CD4-positive, alpha-beta memory T cell (primary cell): ENCODE data around the gene PDHX. TPM values are rescaled to one million over a fixed set of nuclear protein-coding genes. Genes with fewer than 3 reads are reported as not detected.
A peak's percentile ranks its signal among the peaks of the same experiment; 100 is the strongest.

Experiments
- CTCF ChIA-PET: fragments of 350-600 bp; sonication (Branson Sonifier 250); formaldehyde crosslinking; loops from one replicate; lab custom pipeline; 2021; ENCODE audit warnings: inconsistent platforms; ENCODE audit not compliant: partially characterized antibody; lab: Charles Lee
- POLR2A ChIA-PET: fragments of 350-600 bp; sonication (Branson Sonifier 250); formaldehyde crosslinking; loops from one replicate; lab custom pipeline; 2021; ENCODE audit not compliant: partially characterized antibody; lab: Charles Lee
- DNase-seq, 5 donors: peaks; one replicate each; pipeline versions ENCODE4 v3.0.0 to v3.0.0-alpha.2; 2020 to 2022; ENCODE audit warnings: mixed read lengths in 1 of 5
- H3K27ac ChIP-seq: one replicate; pipeline ENCODE4 v1.7.0; 2013; ENCODE audit warnings: low read depth, low read length
- H3K27me3 ChIP-seq: 2 replicates; pipeline ENCODE4 v1.7.0; 2013; ENCODE audit warnings: mild to moderate bottlenecking, low read length, moderate library complexity; ENCODE audit not compliant: insufficient read depth
- H3K36me3 ChIP-seq: 2 replicates; pipeline ENCODE4 v1.7.0; 2013; ENCODE audit warnings: mild to moderate bottlenecking, low read length, moderate library complexity; ENCODE audit not compliant: insufficient read depth
- H3K4me1 ChIP-seq: 2 replicates; pipeline ENCODE4 v1.7.0; 2013; ENCODE audit warnings: mild to moderate bottlenecking, low read length, moderate library complexity; ENCODE audit not compliant: insufficient read depth
- H3K4me3 ChIP-seq, 2 donors: one replicate each; pipeline ENCODE4 v1.7.0; 2013; ENCODE audit warnings: low read length in 2 of 2, mild to moderate bottlenecking in 1 of 2
- H3K9me3 ChIP-seq, 2 donors: one replicate each; pipeline ENCODE4 v1.7.0; 2013; ENCODE audit warnings: low read length in 2 of 2, control low read depth in 1 of 2; ENCODE audit not compliant: control insufficient read depth in 1 of 2
- H3K27ac Mint-ChIP-seq, 7 donors: one replicate each; pipeline ENCODE4 v1.8.0; 2020 to 2021; ENCODE audit warnings: mixed read lengths in 7 of 7, mild to moderate bottlenecking in 6 of 7, inconsistent platforms in 3 of 7, moderate library complexity in 3 of 7
- H3K27me3 Mint-ChIP-seq, 2 donors: one replicate each; pipeline ENCODE4 v1.8.0; 2020 to 2021; ENCODE audit warnings: mixed read lengths in 2 of 2
- H3K36me3 Mint-ChIP-seq, 2 donors: one replicate each; pipeline ENCODE4 v1.8.0; 2020 to 2021; ENCODE audit warnings: mixed read lengths in 2 of 2, inconsistent platforms in 1 of 2, mild to moderate bottlenecking in 1 of 2
- H3K4me1 Mint-ChIP-seq, 4 donors: one replicate each; pipeline ENCODE4 v1.8.0; 2020 to 2021; ENCODE audit warnings: mixed read lengths in 4 of 4, mild to moderate bottlenecking in 1 of 4
- H3K4me3 Mint-ChIP-seq, 8 donors: one replicate each; pipeline ENCODE4 v1.8.0; 2020 to 2021; ENCODE audit warnings: mixed read lengths in 8 of 8, mild to moderate bottlenecking in 7 of 8, moderate library complexity in 6 of 8, inconsistent platforms in 3 of 8
- H3K9me3 Mint-ChIP-seq, 8 donors: one replicate each; pipeline ENCODE4 v1.8.0; 2020 to 2021; ENCODE audit warnings: mixed read lengths in 8 of 8, mild to moderate bottlenecking in 5 of 8, inconsistent platforms in 3 of 8, moderate library complexity in 1 of 8
- intact Hi-C: fragments of 100-400 bp; cut with micrococcal nuclease; formaldehyde crosslinking; loops from one replicate; pipeline ENCODE4 v1.15.1; 2023
- polyA plus RNA-seq, 2 donors: library from polyadenylated mRNA; unstranded; fragments of 300-500 nt; fragmentation: Illumina TruSeq; gene quantifications; one replicate each; pipeline ENCODE4 v1.2.3, GENCODE V29; 2021
- total RNA-seq, 2 experiments: library from RNA; stranded (reverse); gene quantifications; one replicate each; pipeline ENCODE4 v1.2.3, GENCODE V29; 2021

The PDHX gene
- total and polyA plus RNA-seq, 4 experiments from 2014 or later, result 17.6 to 43.5 (median 29.8) TPM

GRCh38 chr11:34929794-34930763 is 13.7 kb downstream of the PDHX start:
- H3K27me3 ChIP-seq, result no peaks in the 10 kb centered on the region
- ChIA-PET CTCF (interaction anchor here (0.7 to 6.5 kb wide), 6 partner anchors 11 to 555 kb away, joined by 3 to 158 read pairs (median 4); no protein-coding TSS in a partner anchor), POLR2A (no interaction called here)
- no peak for DNase-seq
- no peaks in the 10 kb centered on the region for H3K4me1 ChIP-seq
- peaks cover 5% of the 10 kb centered on the region for H3K36me3 ChIP-seq
- intact Hi-C loops, result no loop called here
- Mint-ChIP-seq H3K9me3 (no peaks in the 10 kb centered on the region), H3K27me3 (no peaks in the 10 kb centered on the region), H3K27ac (peak overlapping the region in 5 of 7 donors; percentile 29 to 77 (median 43)), H3K4me3 (no peak overlapping the region), H3K36me3 (peaks cover 18 to 25% of the 10 kb centered on the region in 2 donors), H3K4me1 (peaks cover 4 to 21% (median 11%) of the 10 kb centered on the region in 4 donors)
- H3K27ac ChIP-seq, result no peak overlapping the region
- no peaks in the 10 kb centered on the region for H3K9me3 ChIP-seq
- no peak overlapping the region for H3K4me3 ChIP-seq

GRCh38 chr11:34936945-34937629 is 20.7 kb downstream of the PDHX start:
- POLR2A ChIA-PET, result interaction anchor here (0.6 kb wide), 1 partner anchor 8 kb away, joined by 3 read pairs; no protein-coding TSS in a partner anchor
- peaks cover 21 to 27% (median 21%) of the 10 kb centered on the region in 4 donors for H3K4me1 Mint-ChIP-seq
- H3K27me3 Mint-ChIP-seq, result no peaks in the 10 kb centered on the region
- H3K9me3 Mint-ChIP-seq, result no peaks in the 10 kb centered on the region
- peak overlapping the region in 1 of 8 donors; percentile 7 for H3K4me3 Mint-ChIP-seq
- H3K36me3 Mint-ChIP-seq, result peaks cover 30% of the 10 kb centered on the region in 2 donors
- DNase-seq, result no peak
- H3K27me3 ChIP-seq, result no peaks in the 10 kb centered on the region
- CTCF ChIA-PET, result no interaction called here
- peak overlapping the region in 2 of 7 donors; percentile 7 to 38 for H3K27ac Mint-ChIP-seq
- H3K4me3 ChIP-seq, result no peak overlapping the region
- no peak overlapping the region for H3K27ac ChIP-seq
- intact Hi-C loops, result no loop called here
- peaks cover 5% of the 10 kb centered on the region for H3K36me3 ChIP-seq
- peaks cover 12% of the 10 kb centered on the region for H3K4me1 ChIP-seq
- no peaks in the 10 kb centered on the region for H3K9me3 ChIP-seq

GRCh38 chr11:34938611-34939010 is 22.2 kb downstream of the PDHX start:
- ChIA-PET CTCF (interaction anchor here (1.9 kb wide), 1 partner anchor 12 kb away, joined by 5 read pairs; no protein-coding TSS in a partner anchor), POLR2A (no interaction called here)
- intact Hi-C loops, result no loop called here

GRCh38 chr11:34940026-34940677 is 23.7 kb downstream of the PDHX start:
- H3K4me1 Mint-ChIP-seq, result peaks cover 21 to 27% (median 25%) of the 10 kb centered on the region in 4 donors
- no peak overlapping the region for H3K27ac Mint-ChIP-seq
- DNase-seq, result no peak
- H3K36me3 Mint-ChIP-seq, result peaks cover 16 to 27% of the 10 kb centered on the region in 2 donors
- peaks cover 0 to 4% (median 0%) of the 10 kb centered on the region in 8 donors for H3K9me3 Mint-ChIP-seq
- no peaks in the 10 kb centered on the region for H3K9me3 ChIP-seq
- H3K27me3 Mint-ChIP-seq, result no peaks in the 10 kb centered on the region
- no peak overlapping the region for H3K27ac ChIP-seq
- POLR2A ChIA-PET, result no interaction called here
- H3K4me1 ChIP-seq, result peaks cover 12% of the 10 kb centered on the region
- H3K36me3 ChIP-seq, result no peaks in the 10 kb centered on the region
- H3K4me3 ChIP-seq, result no peak overlapping the region
- no peak overlapping the region for H3K4me3 Mint-ChIP-seq
- intact Hi-C loops, result no loop called here
- CTCF ChIA-PET, result interaction anchor here (1.7 to 1.9 kb wide), 2 partner anchors 14 to 15 kb away, joined by 3 to 5 read pairs; no protein-coding TSS in a partner anchor
- H3K27me3 ChIP-seq, result no peaks in the 10 kb centered on the region

More at GRCh38 chr11:34938611-34939010, 22.2 kb downstream of the PDHX start:
- H3K4me1 ChIP-seq, result peaks cover 12% of the 10 kb centered on the region
- Mint-ChIP-seq H3K4me3 (no peak overlapping the region), H3K27me3 (no peaks in the 10 kb centered on the region), H3K9me3 (no peaks in the 10 kb centered on the region), H3K4me1 (peaks cover 21 to 27% (median 23%) of the 10 kb centered on the region in 4 donors), H3K27ac (no peak overlapping the region), H3K36me3 (peaks cover 21 to 26% of the 10 kb centered on the region in 2 donors)
- no peaks in the 10 kb centered on the region for H3K36me3 ChIP-seq
- no peaks in the 10 kb centered on the region for H3K27me3 ChIP-seq
- no peaks in the 10 kb centered on the region for H3K9me3 ChIP-seq
- no peak overlapping the region for H3K27ac ChIP-seq
- no peak overlapping the region for H3K4me3 ChIP-seq
- DNase-seq, result no peak

- ChIA-PET CTCF (interaction anchor here (0.9 to 1.9 kb wide), 4 partner anchors 12 to 364 kb away, joined by 3 to 4 read pairs (median 3); no protein-coding TSS in a partner anchor), POLR2A (no interaction called here)
- H3K4me1 ChIP-seq, result peaks cover 5% of the 10 kb centered on the region
- no peaks in the 10 kb centered on the region for H3K27me3 ChIP-seq
- DNase-seq, result no peak
- H3K4me3 ChIP-seq, result no peak overlapping the region
- H3K4me3 Mint-ChIP-seq, result no peak overlapping the region
- peaks cover 18 to 28% of the 10 kb centered on the region in 2 donors for H3K36me3 Mint-ChIP-seq
- intact Hi-C loops, result no loop called here
- no peaks in the 10 kb centered on the region for H3K9me3 ChIP-seq
- H3K27me3 Mint-ChIP-seq, result no peaks in the 10 kb centered on the region
- H3K9me3 Mint-ChIP-seq, result peaks cover 0 to 4% (median 0%) of the 10 kb centered on the region in 8 donors
- no peak overlapping the region for H3K27ac Mint-ChIP-seq
- no peaks in the 10 kb centered on the region for H3K36me3 ChIP-seq
- H3K4me1 Mint-ChIP-seq, result peaks cover 13 to 19% (median 15%) of the 10 kb centered on the region in 4 donors
- no peak overlapping the region for H3K27ac ChIP-seq
Observed at GRCh38 chr11:34941688-34942087, 25.3 kb downstream of the PDHX start.

GRCh38 chr11:34944692-34945091 is 28.3 kb downstream of the PDHX start:
- CTCF ChIA-PET, result no interaction called here
- POLR2A ChIA-PET, result no interaction called here
- H3K4me1 ChIP-seq, result no peaks in the 10 kb centered on the region
- H3K4me3 ChIP-seq, result no peak overlapping the region
- no peak overlapping the region for H3K4me3 Mint-ChIP-seq
- H3K9me3 ChIP-seq, result no peaks in the 10 kb centered on the region
- H3K27ac Mint-ChIP-seq, result no peak overlapping the region
- peaks cover 27 to 39% of the 10 kb centered on the region in 2 donors for H3K36me3 Mint-ChIP-seq
- peaks cover 3% of the 10 kb centered on the region for H3K36me3 ChIP-seq
- H3K27me3 ChIP-seq, result no peaks in the 10 kb centered on the region
- H3K27me3 Mint-ChIP-seq, result no peaks in the 10 kb centered on the region
- peaks cover 0 to 12% (median 7%) of the 10 kb centered on the region in 4 donors for H3K4me1 Mint-ChIP-seq
- H3K27ac ChIP-seq, result no peak overlapping the region
- peaks cover 0 to 4% (median 0%) of the 10 kb centered on the region in 8 donors for H3K9me3 Mint-ChIP-seq
- intact Hi-C loops, result no loop called here
- DNase-seq, result no peak
